Measurements from ENCODE around the gene CDH4. TPM values are rescaled to one million over a fixed set of nuclear protein-coding genes. Genes with fewer than 3 reads are reported as not detected.

Gene CDH4
- total RNA-seq, 1 experiment from 2014 or later = not detected

DNA sequence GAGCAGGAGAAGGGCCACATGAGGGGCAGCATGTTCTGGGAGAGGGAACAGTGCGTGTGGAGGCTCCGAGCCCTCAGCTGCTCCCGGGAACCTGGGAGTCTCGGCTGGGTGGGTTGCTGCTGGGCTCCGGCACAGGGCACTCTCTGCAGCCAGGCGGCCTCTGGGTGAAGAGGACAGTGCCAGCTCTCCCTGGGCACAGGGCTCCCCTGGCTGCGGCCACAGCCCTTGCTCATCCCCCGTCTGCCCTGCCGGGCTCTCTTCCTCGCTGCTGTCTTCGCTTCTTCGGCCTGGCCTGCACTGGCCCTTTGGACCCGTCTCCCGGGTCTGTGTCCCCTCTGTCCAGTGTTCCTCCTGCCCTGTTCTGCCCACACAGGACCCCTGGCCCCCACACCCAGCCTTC is 48.2 kb downstream of the CDH4 start:
- no TSS peak for BruUV-seq (replicated peaks)
- Histone ChIP-seq H3K27me3 (replicated peaks; ENCODE audit: control insufficient read depth, insufficient read depth, low read length) (no peaks in the 10 kb centered on the region), H3K9me3 (0 out of 2 replicates have a peak, but pooled peaks cover 6% of the 10 kb centered on the region), H3K4me1 (no peaks in the 10 kb centered on the region), H3K36me3 (ENCODE audit: control insufficient read depth, insufficient read depth, low read length) (no peaks in the 10 kb centered on the region), H3K4me3 (ENCODE audit: low read depth, low read length) (no peak overlapping the region)
- Mint-ChIP-seq H3K4me3 (ENCODE audit: unreplicated experiment) (no peak overlapping the region), H3K27me3 (ENCODE audit: insufficient read depth, unreplicated experiment) (peaks cover 12% of the 10 kb centered on the region), H3K36me3 (ENCODE audit: insufficient read depth, unreplicated experiment) (no peaks in the 10 kb centered on the region), H3K9me3 (ENCODE audit: unreplicated experiment) (no peaks in the 10 kb centered on the region), H3K4me1 (ENCODE audit: low read depth, unreplicated experiment) (no peaks in the 10 kb centered on the region), H3K27ac (ENCODE audit: unreplicated experiment) (no peak overlapping the region)
- no peak for DNase-seq
- TF ChIP-seq, protein P1, sequence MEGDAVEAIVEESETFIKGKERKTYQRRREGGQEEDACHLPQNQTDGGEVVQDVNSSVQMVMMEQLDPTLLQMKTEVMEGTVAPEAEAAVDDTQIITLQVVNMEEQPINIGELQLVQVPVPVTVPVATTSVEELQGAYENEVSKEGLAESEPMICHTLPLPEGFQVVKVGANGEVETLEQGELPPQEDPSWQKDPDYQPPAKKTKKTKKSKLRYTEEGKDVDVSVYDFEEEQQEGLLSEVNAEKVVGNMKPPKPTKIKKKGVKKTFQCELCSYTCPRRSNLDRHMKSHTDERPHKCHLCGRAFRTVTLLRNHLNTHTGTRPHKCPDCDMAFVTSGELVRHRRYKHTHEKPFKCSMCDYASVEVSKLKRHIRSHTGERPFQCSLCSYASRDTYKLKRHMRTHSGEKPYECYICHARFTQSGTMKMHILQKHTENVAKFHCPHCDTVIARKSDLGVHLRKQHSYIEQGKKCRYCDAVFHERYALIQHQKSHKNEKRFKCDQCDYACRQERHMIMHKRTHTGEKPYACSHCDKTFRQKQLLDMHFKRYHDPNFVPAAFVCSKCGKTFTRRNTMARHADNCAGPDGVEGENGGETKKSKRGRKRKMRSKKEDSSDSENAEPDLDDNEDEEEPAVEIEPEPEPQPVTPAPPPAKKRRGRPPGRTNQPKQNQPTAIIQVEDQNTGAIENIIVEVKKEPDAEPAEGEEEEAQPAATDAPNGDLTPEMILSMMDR (IDR thresholded peaks at IDR 0.05; ENCODE audit: insufficient read depth in 1 of 2, low read depth in 1 of 2, low read length in 1 of 2, severe bottlenecking in 1 of 2, unreplicated experiment in 1 of 2) = no peak
- CTCF ChIA-PET = no interaction called here
- POLR2A ChIA-PET = no interaction called here
- intact Hi-C loops (cut with micrococcal nuclease; ENCODE audit: unreplicated experiment) = no loop called here

DNA sequence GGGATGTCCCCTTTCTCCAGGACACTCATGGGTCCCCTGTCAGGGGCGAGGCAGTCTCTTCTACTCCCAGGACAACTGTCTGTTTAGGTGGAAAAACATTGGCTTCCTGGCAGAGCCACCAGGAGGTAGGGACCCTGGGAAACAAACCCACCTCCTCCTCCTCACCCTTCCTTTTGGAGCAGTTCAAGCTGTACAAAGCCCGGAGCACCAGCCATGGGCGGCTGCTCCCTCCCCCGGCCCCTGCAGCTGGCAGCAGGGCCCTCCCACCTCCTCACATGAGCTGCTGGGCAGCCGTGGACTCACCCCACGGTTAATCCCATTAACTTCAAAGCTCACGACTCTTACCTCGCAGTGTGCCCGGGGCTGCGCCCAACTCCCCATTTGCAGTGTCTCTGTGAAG is 48.6 kb downstream of the CDH4 start:
- no TSS peak for BruUV-seq (replicated peaks)
- Mint-ChIP-seq H3K27ac (ENCODE audit: unreplicated experiment) (no peak overlapping the region), H3K36me3 (ENCODE audit: insufficient read depth, unreplicated experiment) (no peaks in the 10 kb centered on the region), H3K4me3 (ENCODE audit: unreplicated experiment) (no peak overlapping the region), H3K27me3 (ENCODE audit: insufficient read depth, unreplicated experiment) (peaks cover 12% of the 10 kb centered on the region), H3K9me3 (ENCODE audit: unreplicated experiment) (no peaks in the 10 kb centered on the region), H3K4me1 (ENCODE audit: low read depth, unreplicated experiment) (no peaks in the 10 kb centered on the region)
- CTCF ChIA-PET = interaction anchor here (0.6 kb wide), 1 partner anchor 95 kb away, joined by 3 read pairs; no protein-coding TSS in a partner anchor
- Histone ChIP-seq H3K36me3 (ENCODE audit: control insufficient read depth, insufficient read depth, low read length) (no peaks in the 10 kb centered on the region), H3K27me3 (replicated peaks; ENCODE audit: control insufficient read depth, insufficient read depth, low read length) (no peaks in the 10 kb centered on the region), H3K4me1 (no peaks in the 10 kb centered on the region), H3K9me3 (0 out of 2 replicates have a peak, but pooled peaks cover 6% of the 10 kb centered on the region), H3K4me3 (ENCODE audit: low read depth, low read length) (no peak overlapping the region)
- POLR2A ChIA-PET = no interaction called here
- TF ChIP-seq, protein P1 (IDR thresholded peaks at IDR 0.05; ENCODE audit: insufficient read depth in 1 of 2, low read depth in 1 of 2, low read length in 1 of 2, severe bottlenecking in 1 of 2, unreplicated experiment in 1 of 2) = no peak
- intact Hi-C loops (cut with micrococcal nuclease; ENCODE audit: unreplicated experiment) = no loop called here
- no peak for DNase-seq

DNA sequence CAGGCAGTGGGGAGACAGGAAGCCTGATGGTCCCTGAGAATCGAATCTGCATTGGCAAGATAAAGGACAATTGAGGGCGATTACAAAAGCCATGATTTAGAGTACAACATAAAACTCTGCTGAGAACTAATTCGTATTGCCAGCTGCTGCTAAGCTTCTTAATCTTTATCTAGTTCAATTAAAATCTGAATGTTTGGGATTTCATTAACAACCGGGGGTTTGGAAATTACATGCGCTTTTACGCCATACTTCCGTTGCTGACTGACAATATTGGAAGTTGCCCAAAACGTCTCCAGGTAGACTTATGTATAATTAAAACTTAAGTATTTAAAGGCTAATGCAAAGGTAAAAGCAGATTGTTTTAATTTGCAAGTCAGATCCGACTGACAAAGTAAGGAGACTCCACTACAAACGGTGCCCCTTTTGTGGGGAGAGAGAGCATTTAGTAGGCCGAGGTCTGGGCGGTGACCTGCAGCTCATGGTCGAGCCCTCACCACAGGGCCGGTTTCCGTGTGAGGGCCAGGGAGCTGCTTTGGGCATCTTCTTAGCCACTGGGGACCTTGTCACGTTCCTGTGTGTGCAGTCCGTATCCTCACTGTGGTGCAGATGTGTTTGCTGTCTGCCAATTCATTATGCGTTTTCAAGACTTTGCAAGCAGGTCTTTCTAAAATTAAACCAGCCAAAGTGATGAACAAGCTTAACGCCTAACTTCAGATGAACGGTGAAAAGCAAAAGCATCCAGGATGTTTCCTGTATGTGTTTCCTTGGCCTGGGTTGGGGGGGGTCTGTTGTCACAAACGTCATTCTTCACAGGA is 49.9 kb downstream of the CDH4 start:
- no peak overlapping the region for H3K4me3 Mint-ChIP-seq (ENCODE audit: unreplicated experiment)
- Histone ChIP-seq H3K9me3 (0 out of 2 replicates have a peak, but pooled peaks cover 3% of the 10 kb centered on the region), H3K27me3 (replicated peaks; ENCODE audit: control insufficient read depth, insufficient read depth, low read length) (no peaks in the 10 kb centered on the region), H3K4me1 (no peaks in the 10 kb centered on the region), H3K36me3 (ENCODE audit: control insufficient read depth, insufficient read depth, low read length) (no peaks in the 10 kb centered on the region), H3K4me3 (ENCODE audit: low read depth, low read length) (no peak overlapping the region)
- no peak for DNase-seq
- no peaks in the 10 kb centered on the region for H3K36me3 Mint-ChIP-seq (ENCODE audit: insufficient read depth, unreplicated experiment)
- no peaks in the 10 kb centered on the region for H3K4me1 Mint-ChIP-seq (ENCODE audit: low read depth, unreplicated experiment)
- H3K27me3 Mint-ChIP-seq (ENCODE audit: insufficient read depth, unreplicated experiment) = peaks cover 16% of the 10 kb centered on the region
- no TSS peak for BruUV-seq (replicated peaks)
- CTCF ChIA-PET = no interaction called here
- no peaks in the 10 kb centered on the region for H3K9me3 Mint-ChIP-seq (ENCODE audit: unreplicated experiment)
- no peak overlapping the region for H3K27ac Mint-ChIP-seq (ENCODE audit: unreplicated experiment)
- TF ChIP-seq, protein P1 (IDR thresholded peaks at IDR 0.05; ENCODE audit: insufficient read depth in 1 of 2, low read depth in 1 of 2, low read length in 1 of 2, severe bottlenecking in 1 of 2, unreplicated experiment in 1 of 2) = no peak
- POLR2A ChIA-PET = no interaction called here
- intact Hi-C loops (cut with micrococcal nuclease; ENCODE audit: unreplicated experiment) = no loop called here
